ENCODE data around the gene HSD3B7.
"Not testable (repeated sequence)": the region's sequence is repeated elsewhere in the genome, so short reads cannot be mapped to it uniquely, and the experiment has no call there.

Gene HSD3B7

GRCh38 chr16:31002250-31002700, 17.3 kb downstream of the HSD3B7 start:
- DNase-seq = no peak

- no peak for DNase-seq
These were observed 17.9 kb downstream of the HSD3B7 start for GRCh38 chr16:31002862-31003341.

- DNase-seq = no peak
These were observed 18.7 kb downstream of the HSD3B7 start for GRCh38 chr16:31003744-31004143.

GRCh38 chr16:31004658-31005057, 19.7 kb downstream of the HSD3B7 start:
- no peak for DNase-seq

GRCh38 chr16:31005350-31006085, 20.5 kb downstream of the HSD3B7 start:
- no peak for DNase-seq

GRCh38 chr16:31006086-31006385, 21.0 kb downstream of the HSD3B7 start:
- DNase-seq = no peak

GRCh38 chr16:31006589-31006988, 21.6 kb downstream of the HSD3B7 start:
- no peak for DNase-seq

- no peak for DNase-seq
These were observed 22.7 kb downstream of the HSD3B7 start for GRCh38 chr16:31007684-31008083.

- DNase-seq = no peak
These were observed 23.1 kb downstream of the HSD3B7 start for GRCh38 chr16:31008149-31008548.

- no peak for DNase-seq
These were observed 23.5 kb downstream of the HSD3B7 start for GRCh38 chr16:31008551-31008950.

- DNase-seq = no peak
These were observed 24.1 kb downstream of the HSD3B7 start for GRCh38 chr16:31009120-31009519.

GRCh38 chr16:31009894-31010584, 25.0 kb downstream of the HSD3B7 start:
- DNase-seq = no peak

GRCh38 chr16:31010585-31011325, 25.7 kb downstream of the HSD3B7 start, which contains the start of gene STX1B:
Gene STX1B, minus strand, starts transcription at chr16:31010638. Its CDS starts 242 bp downstream, at chr16:31010396.
- DNase-seq = no peak

GRCh38 chr16:31011815-31012214, 26.8 kb downstream of the HSD3B7 start:
- not testable (repeated sequence) for DNase-seq

- DNase-seq = not testable (repeated sequence)
These were observed 28.3 kb downstream of the HSD3B7 start for GRCh38 chr16:31013292-31013691.

- DNase-seq = no peak
These were observed 31.0 kb downstream of the HSD3B7 start for GRCh38 chr16:31016018-31016417.

- DNase-seq = not testable (repeated sequence)
These were observed 32.7 kb downstream of the HSD3B7 start for GRCh38 chr16:31017756-31018155.

GRCh38 chr16:31020536-31020935, 35.5 kb downstream of the HSD3B7 start:
- no peak for DNase-seq

GRCh38 chr16:31022544-31023251, 37.7 kb downstream of the HSD3B7 start:
- DNase-seq = no peak

GRCh38 chr16:31023252-31023602, 38.2 kb downstream of the HSD3B7 start:
- DNase-seq = no peak

GRCh38 chr16:31023627-31024226, 38.7 kb downstream of the HSD3B7 start:
- DNase-seq = no peak

- no peak for DNase-seq
These were observed 40.3 kb downstream of the HSD3B7 start for GRCh38 chr16:31025339-31025738.

GRCh38 chr16:31029272-31029671, 44.3 kb downstream of the HSD3B7 start:
- no peak for DNase-seq

Data from NCI-H2081 treated with DMSO at 0.1 percent for 48 hours (cell line).